AG04450 (cell line): ENCODE results near the gene PRLHR. TPM values are rescaled to one million over a fixed set of nuclear protein-coding genes. Genes with fewer than 3 reads are reported as not detected.

Experiments
- CTCF ChIA-PET: fragments of 300-600, 350-600 bp; formaldehyde crosslinking; extraction: SDS; loops from one replicate; lab custom pipeline; 2022; ENCODE audit warnings: antibody characterized with exemption, inconsistent platforms; lab: Charles Lee
- POLR2A ChIA-PET: fragments of 350-600 bp; formaldehyde crosslinking; extraction: SDS; loops from one replicate; lab custom pipeline; 2021; ENCODE audit warnings: antibody characterized with exemption, inconsistent platforms; lab: Yijun Ruan, JAX
- DNase-seq: peaks from one replicate; pipeline ENCODE4 v3.0.0-alpha.2; 2011; ENCODE audit warnings: low read depth, low spot score
- H3K27ac ChIP-seq: one replicate; pipeline ENCODE4 v1.5.1; 2012; ENCODE audit warnings: low read depth, low read length, control low read depth
- H3K27me3 ChIP-seq: one replicate; pipeline ENCODE4 v1.6.0; 2012; ENCODE audit warnings: low read length; ENCODE audit not compliant: control insufficient read depth, insufficient read depth
- H3K4me3 ChIP-seq: 2 replicates; pipeline ENCODE4 v1.5.1; 2011; ENCODE audit warnings: mild to moderate bottlenecking, low read depth, low read length, control low read depth
- H3K9me3 ChIP-seq: 2 replicates; pipeline ENCODE4 v1.5.1; 2012; ENCODE audit warnings: low read length; ENCODE audit not compliant: control insufficient read depth, insufficient read depth
- CTCF ChIP-seq: IDR thresholded peaks from 2 replicates; pipeline ENCODE4 v1.5.1; 2011; ENCODE audit warnings: low read depth, low read length, control low read depth, inconsistent platforms
- polyA plus RNA-seq: library from polyadenylated mRNA; depleted of rRNA; stranded (reverse); fragments of >200 nt; gene quantifications from 2 replicates; pipeline ENCODE4 v1.2.3, GENCODE V29; 2011

The PRLHR gene
- polyA plus RNA-seq, 1 experiment: not detected

- Histone ChIP-seq H3K4me3 (no peak overlapping the region), H3K27ac (no peak overlapping the region), H3K27me3 (peaks cover 18% of the 10 kb centered on the region), H3K9me3 (peaks cover 22% of the 10 kb centered on the region)
- TF ChIP-seq CTCF: no peak
- POLR2A ChIA-PET: no interaction called here
- no peak for DNase-seq
- CTCF ChIA-PET: interaction anchor here (0.6 to 1.0 kb wide), 2 partner anchors 28 to 29 kb away, joined by 3 to 4 read pairs; no protein-coding TSS in a partner anchor
Observed at GRCh38 chr10:118596426-118597124, 1.1 kb upstream of the PRLHR start.

- peaks cover 18% of the 10 kb centered on the region for H3K27me3 ChIP-seq
- H3K4me3 ChIP-seq: no peak overlapping the region
- no peak for TF ChIP-seq CTCF
- POLR2A ChIA-PET: no interaction called here
- no peak overlapping the region for H3K27ac ChIP-seq
- DNase-seq: no peak
- CTCF ChIA-PET: interaction anchor here (0.5 to 1.7 kb wide), 3 partner anchors 124 to 452 kb away, joined by 3 to 11 read pairs (median 4); no protein-coding TSS in a partner anchor
- H3K9me3 ChIP-seq: peaks cover 22% of the 10 kb centered on the region
Observed at GRCh38 chr10:118595064-118595420, 406 bp downstream of the PRLHR start.

GRCh38 chr10:118594392-118595063 is 920 bp downstream of the PRLHR start:
- DNase-seq: no peak
- Histone ChIP-seq H3K9me3 (peaks cover 22% of the 10 kb centered on the region), H3K27me3 (peaks cover 18% of the 10 kb centered on the region), H3K27ac (no peak overlapping the region), H3K4me3 (no peak overlapping the region)
- ChIA-PET POLR2A (no interaction called here), CTCF (interaction anchor here (0.5 to 1.7 kb wide), 4 partner anchors 125 to 452 kb away, joined by 3 to 11 read pairs (median 4); no protein-coding TSS in a partner anchor)
- no peak for TF ChIP-seq CTCF

GRCh38 chr10:118592675-118593330 is 2.6 kb downstream of the PRLHR start:
- no peak for TF ChIP-seq CTCF
- Histone ChIP-seq H3K4me3 (no peak overlapping the region), H3K27me3 (peaks cover 18% of the 10 kb centered on the region), H3K27ac (no peak overlapping the region), H3K9me3 (peaks cover 22% of the 10 kb centered on the region)
- DNase-seq: no peak
- POLR2A ChIA-PET: no interaction called here
- CTCF ChIA-PET: interaction anchor here (0.7 kb wide), 1 partner anchor 25 kb away, joined by 7 read pairs; no protein-coding TSS in a partner anchor

GRCh38 chr10:118590334-118590733 is 5.1 kb downstream of the PRLHR start:
- Histone ChIP-seq H3K27me3 (peaks cover 10% of the 10 kb centered on the region), H3K27ac (no peak overlapping the region), H3K4me3 (no peak overlapping the region), H3K9me3 (peaks cover 14% of the 10 kb centered on the region)
- no peak for TF ChIP-seq CTCF
- ChIA-PET CTCF (interaction anchor here (2.1 kb wide), 1 partner anchor 130 kb away, joined by 8 read pairs; no protein-coding TSS in a partner anchor), POLR2A (no interaction called here)
- DNase-seq: no peak
